Aorta (tissue), 5 donors: ENCODE results near the gene TCF7L1. TPM values are rescaled to one million over a fixed set of nuclear protein-coding genes. Genes with fewer than 3 reads are reported as not detected.

Source experiments
- ATAC-seq: fragments of 200-7000 bp; cut with Tn5 transposase; one replicate; pipeline ENCODE4 v1.9.1; 2022; ENCODE audit warnings: moderate library complexity; ENCODE audit not compliant: low FRiP score
- DNase-seq, 2 donors: peaks; one replicate each; pipeline ENCODE4 v3.0.0-alpha.2; 2020
- H3K27ac ChIP-seq, 2 donors: one replicate each; pipeline ENCODE4 v1.5.1; 2013; ENCODE audit warnings: low read length in 2 of 2, mild to moderate bottlenecking in 2 of 2, moderate library complexity in 2 of 2, control low read depth in 1 of 2, inconsistent platforms in 1 of 2, low read depth in 1 of 2
- H3K27me3 ChIP-seq, 2 donors: one replicate each; pipeline ENCODE4 v1.6.1; 2013; ENCODE audit warnings: control low read depth in 1 of 2, low read length in 1 of 2, mild to moderate bottlenecking in 1 of 2, moderate library complexity in 1 of 2; ENCODE audit not compliant: insufficient read depth in 2 of 2, control insufficient read depth in 1 of 2
- H3K36me3 ChIP-seq, 2 donors: one replicate each; pipeline ENCODE4 v1.6.1; 2013; ENCODE audit warnings: control low read depth in 1 of 2, low read length in 1 of 2, mild to moderate bottlenecking in 1 of 2; ENCODE audit not compliant: insufficient read depth in 2 of 2, control insufficient read depth in 1 of 2
- H3K4me1 ChIP-seq, 2 donors: one replicate each; pipeline ENCODE4 v1.6.1; 2013; ENCODE audit warnings: low read length in 2 of 2, control low read depth in 1 of 2, mild to moderate bottlenecking in 1 of 2, moderate library complexity in 1 of 2; ENCODE audit not compliant: insufficient read depth in 2 of 2, control insufficient read depth in 1 of 2
- H3K4me3 ChIP-seq, 2 donors: one replicate each; pipeline ENCODE4 v1.5.1; 2013; ENCODE audit warnings: low read length in 2 of 2, control low read depth in 1 of 2, mild to moderate bottlenecking in 1 of 2
- H3K9me3 ChIP-seq: one replicate; pipeline ENCODE4 v1.6.1; 2013; ENCODE audit warnings: mild to moderate bottlenecking, low read length; ENCODE audit not compliant: control insufficient read depth
- WGBS, 2 donors: extraction: QIAGEN DNeasy Blood & Tissue Kit; methylation state at CpG; one replicate each; pipeline ENCODE4 v1.1.7; 2013; 5-methylcytosine and 5-hydroxymethylcytosine counted together
- intact Hi-C, 2 donors: fragments of 100-400 bp; cut with DNase I; formaldehyde crosslinking; loops; one replicate each; pipeline versions ENCODE4 v1.14.2 to v1.15.0; 2022
- polyA plus RNA-seq, 2 donors: library from polyadenylated mRNA; stranded (reverse); fragments of 200-250 nt; gene quantifications; one replicate each; pipeline ENCODE4 v1.2.3, GENCODE V29; 2013
- total RNA-seq, 2 donors: library from RNA; stranded (reverse); fragmentation: NEBNext Ultra II Directional; extraction: Animal tissue kit (Norgen Biotek cat#: 25700); gene quantifications; one replicate each; pipeline ENCODE4 v1.2.1, GENCODE V29; 2021
- donor health status: healthy with polysubstance abuse.
- donor health status: Bipolar disorder and iron deficiency.
- donor health status: DM: no; HTN: no; CAD: no.
- donor health status: DM: no; HTN: no; CAD: no.
- donor health status: DM: yes; HTN: yes; CAD: no.

The TCF7L1 gene
- total and polyA plus RNA-seq, 4 donors = 14.1 to 39.5 (median 31.8) TPM

DNA sequence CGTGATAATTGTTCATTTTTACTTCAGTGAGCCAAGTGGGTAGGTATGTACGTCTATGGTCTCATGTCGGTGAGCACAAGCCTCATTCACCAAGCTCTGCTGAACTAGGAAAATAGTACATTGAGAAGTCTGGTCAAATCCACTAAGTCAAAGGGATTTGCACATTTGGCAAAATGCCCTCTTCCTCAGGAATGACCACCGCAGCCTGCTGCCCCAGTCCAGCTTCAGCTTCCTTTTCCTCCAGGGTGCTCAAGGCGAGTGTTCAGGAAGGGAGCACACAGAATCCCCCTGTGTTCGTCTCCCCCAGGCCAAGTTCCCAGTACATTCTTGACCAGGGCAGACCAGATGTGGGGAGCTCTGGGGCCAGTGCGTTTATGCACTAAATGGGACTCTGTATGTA is 23.0 kb downstream of the TCF7L1 start:
- no peak for DNase-seq
- no peaks in the 10 kb centered on the region for H3K36me3 ChIP-seq
- H3K4me1 ChIP-seq = peaks cover 0 to 5% of the 10 kb centered on the region in 2 donors
- ATAC-seq = no peak
- no peak overlapping the region for H3K27ac ChIP-seq
- 44 to 47% methylated on average over 7 of the region's 7 CpGs for WGBS, 2 donors
- no peaks in the 10 kb centered on the region for H3K27me3 ChIP-seq
- no peaks in the 10 kb centered on the region for H3K9me3 ChIP-seq
- intact Hi-C loops = no loop called here
- H3K4me3 ChIP-seq = no peak overlapping the region

DNA sequence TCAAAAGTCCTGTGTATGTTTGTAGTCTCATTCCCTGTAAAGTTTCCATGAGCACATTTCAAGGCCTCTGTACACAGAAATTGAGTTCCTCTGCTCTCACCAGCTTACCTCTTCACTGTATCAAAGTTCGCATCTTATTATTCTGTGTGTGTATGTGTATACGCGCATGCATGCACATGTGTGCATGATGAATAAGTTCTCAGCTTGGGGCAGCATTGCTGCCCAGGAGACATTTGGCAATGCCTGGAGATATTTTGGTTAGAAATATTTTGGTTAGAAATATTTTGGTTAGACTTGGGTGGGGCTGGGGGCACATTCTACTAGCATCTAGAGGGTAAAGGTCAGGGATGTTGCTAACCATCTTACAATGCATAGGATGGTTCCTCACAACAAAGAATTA is 23.4 kb downstream of the TCF7L1 start:
- ATAC-seq (no peak), DNase-seq (no peak)
- Histone ChIP-seq H3K9me3 (no peaks in the 10 kb centered on the region), H3K4me3 (no peak overlapping the region), H3K36me3 (no peaks in the 10 kb centered on the region), H3K27me3 (no peaks in the 10 kb centered on the region), H3K4me1 (peaks cover 0 to 5% of the 10 kb centered on the region in 2 donors), H3K27ac (no peak overlapping the region)
- intact Hi-C loops = no loop called here
- WGBS, 2 donors = 87 to 88% methylated on average over 3 of the region's 3 CpGs

DNA sequence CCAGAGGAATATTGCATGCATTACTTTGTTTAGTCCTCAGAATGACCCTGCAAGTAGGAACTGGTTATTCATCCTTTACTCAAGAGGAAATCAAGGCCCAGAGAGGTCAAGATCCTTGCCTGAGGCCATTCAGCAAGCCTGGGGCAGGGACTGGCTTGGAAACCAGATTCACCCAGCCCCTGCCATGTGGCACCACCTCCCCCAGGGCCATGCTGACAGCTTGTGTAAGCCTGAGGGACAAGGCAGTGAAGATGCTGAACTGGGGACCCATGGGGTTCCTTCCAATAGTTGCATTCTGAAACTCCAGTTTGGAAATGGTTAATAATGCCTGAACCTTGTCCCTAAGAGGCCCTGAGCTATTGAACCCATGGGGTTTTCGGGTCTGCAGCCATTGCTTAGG is 24.2 kb downstream of the TCF7L1 start:
- no peaks in the 10 kb centered on the region for H3K27me3 ChIP-seq
- ATAC-seq (no peak), DNase-seq (no peak)
- H3K4me1 ChIP-seq = peaks cover 0 to 5% of the 10 kb centered on the region in 2 donors
- H3K27ac ChIP-seq = no peak overlapping the region
- H3K36me3 ChIP-seq = no peaks in the 10 kb centered on the region
- H3K4me3 ChIP-seq = no peak overlapping the region
- no peaks in the 10 kb centered on the region for H3K9me3 ChIP-seq
- intact Hi-C loops = no loop called here
- WGBS, 2 donors = 94 to 100% methylated on average over 1 of the region's 1 CpG

DNA sequence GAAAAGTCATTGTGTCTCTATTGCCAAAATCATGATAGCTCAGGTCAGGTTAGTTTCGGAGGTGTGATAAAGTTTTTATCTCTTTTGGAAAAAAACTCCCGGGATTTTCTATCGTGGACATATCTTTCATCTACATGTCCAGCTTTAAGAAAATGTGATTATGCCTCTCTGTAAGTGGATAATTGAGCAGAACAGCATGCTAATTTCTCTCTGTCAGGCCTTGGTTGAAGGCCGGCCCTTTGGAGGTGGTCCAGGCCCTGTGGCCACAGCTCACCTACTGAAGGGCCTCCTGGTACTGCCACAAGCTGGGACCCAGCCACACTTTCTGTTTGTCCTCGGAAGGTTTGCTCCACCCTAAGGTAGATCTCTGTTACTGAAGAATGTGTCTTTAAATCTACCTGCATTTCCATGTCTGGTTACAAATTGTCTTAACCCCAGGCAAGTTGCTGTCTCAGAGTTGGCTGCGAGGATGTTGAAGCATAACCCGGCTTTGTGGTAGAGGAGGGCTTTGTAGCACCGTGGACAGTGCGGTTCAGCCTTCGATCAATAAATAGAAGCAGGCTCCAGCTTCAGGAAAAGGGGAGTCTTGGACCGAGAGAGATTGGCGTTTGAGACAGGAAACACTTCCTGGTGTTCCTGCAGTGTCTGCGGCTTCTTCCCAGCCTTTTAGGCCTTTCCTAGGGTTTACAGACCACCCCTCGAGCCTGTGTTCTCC is 25.5 kb downstream of the TCF7L1 start:
- H3K27me3 ChIP-seq = no peaks in the 10 kb centered on the region
- no peaks in the 10 kb centered on the region for H3K9me3 ChIP-seq
- H3K27ac ChIP-seq = no peak overlapping the region
- ATAC-seq (no peak), DNase-seq (no peak)
- no peak overlapping the region for H3K4me3 ChIP-seq
- intact Hi-C loops = no loop called here
- no peaks in the 10 kb centered on the region for H3K36me3 ChIP-seq
- WGBS, 2 donors = 74 to 80% methylated on average over 14 of the region's 14 CpGs
- H3K4me1 ChIP-seq = peaks cover 2 to 3% of the 10 kb centered on the region in 2 donors

DNA sequence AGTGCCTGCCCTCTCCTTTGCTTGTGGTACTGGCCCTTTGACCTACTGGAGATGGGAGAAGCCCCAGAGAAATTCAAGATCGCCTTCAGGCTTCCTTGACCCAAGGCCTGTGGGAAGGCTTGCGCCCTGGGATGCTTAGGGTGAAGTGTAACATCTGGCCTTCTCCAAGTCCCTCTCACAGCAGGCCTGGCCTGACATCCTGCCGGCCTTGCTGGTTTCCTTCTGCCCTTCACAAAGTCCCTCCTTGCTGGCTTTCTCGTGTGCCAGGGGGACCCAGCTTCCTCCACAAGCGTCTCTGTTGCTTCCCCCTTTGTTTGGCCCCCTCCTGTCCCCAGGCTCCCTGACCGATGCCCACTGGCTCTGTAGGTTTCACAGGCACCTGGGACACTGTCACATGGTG is 26.4 kb downstream of the TCF7L1 start:
- intact Hi-C loops = no loop called here
- 79 to 84% methylated on average over 6 of the region's 6 CpGs for WGBS, 2 donors
- no peak for DNase-seq
- H3K4me3 ChIP-seq = no peak overlapping the region
- no peak for ATAC-seq
- H3K36me3 ChIP-seq = no peaks in the 10 kb centered on the region
- no peaks in the 10 kb centered on the region for H3K9me3 ChIP-seq
- no peak overlapping the region for H3K27ac ChIP-seq
- no peaks in the 10 kb centered on the region for H3K27me3 ChIP-seq
- peaks cover 0 to 3% of the 10 kb centered on the region in 2 donors for H3K4me1 ChIP-seq

DNA sequence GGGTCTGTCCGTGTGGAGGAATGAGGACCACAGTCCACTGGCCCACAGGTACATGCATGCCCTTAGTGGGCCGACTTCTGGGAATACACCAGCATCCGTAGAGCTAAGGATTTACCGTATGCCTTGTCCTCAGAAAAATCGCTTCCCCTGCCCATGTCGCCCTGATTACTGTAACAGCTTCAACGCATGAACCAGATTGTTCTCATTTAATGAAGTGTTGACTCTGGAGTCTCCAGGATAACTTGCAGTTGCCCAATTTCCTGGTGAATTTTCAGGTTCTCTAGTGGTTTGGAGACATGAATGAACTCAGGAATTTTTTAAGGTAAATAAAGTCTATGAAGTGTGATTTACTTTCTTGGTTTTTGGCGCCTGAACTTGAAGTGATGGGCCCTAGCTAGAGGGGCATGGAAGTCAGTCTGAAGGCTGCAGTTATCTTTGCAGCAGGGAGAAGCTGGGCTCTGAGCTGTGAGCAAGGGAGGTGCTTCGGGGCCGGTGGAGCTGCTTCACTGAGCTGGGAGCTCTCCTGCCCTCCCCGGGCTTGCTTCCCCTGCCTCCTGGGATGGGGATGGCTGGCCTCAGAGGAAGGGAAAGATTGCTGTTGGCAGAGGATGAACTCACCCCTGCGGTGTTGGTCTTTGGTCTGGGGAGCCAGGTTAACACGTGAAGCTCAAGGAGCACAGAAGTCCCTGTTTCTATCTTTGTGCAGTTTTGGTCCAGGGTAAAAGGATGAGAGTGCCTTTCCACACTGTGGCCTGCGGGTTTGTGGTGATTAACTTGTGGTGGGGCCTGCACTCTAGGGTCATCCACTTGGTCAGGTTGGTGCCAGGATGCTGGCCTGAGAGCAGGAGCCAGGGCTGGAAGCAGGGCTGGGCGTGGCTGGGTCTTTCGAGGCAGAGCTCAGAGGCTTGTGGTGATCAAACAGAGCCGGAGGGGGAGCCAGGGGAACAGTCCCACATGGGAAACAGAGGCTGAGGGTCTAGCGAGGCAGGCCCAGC is 28.1 kb downstream of the TCF7L1 start:
- ATAC-seq = no peak
- no peaks in the 10 kb centered on the region for H3K27me3 ChIP-seq
- intact Hi-C loops = no loop called here
- H3K4me3 ChIP-seq = no peak overlapping the region
- 64 to 66% methylated on average over 18 of the region's 18 CpGs for WGBS, 2 donors
- no peaks in the 10 kb centered on the region for H3K9me3 ChIP-seq
- peaks cover 0 to 3% of the 10 kb centered on the region in 2 donors for H3K4me1 ChIP-seq
- H3K36me3 ChIP-seq = no peaks in the 10 kb centered on the region
- H3K27ac ChIP-seq = no peak overlapping the region
- DNase-seq = peak in 1 of 2 donors; percentile 53

DNA sequence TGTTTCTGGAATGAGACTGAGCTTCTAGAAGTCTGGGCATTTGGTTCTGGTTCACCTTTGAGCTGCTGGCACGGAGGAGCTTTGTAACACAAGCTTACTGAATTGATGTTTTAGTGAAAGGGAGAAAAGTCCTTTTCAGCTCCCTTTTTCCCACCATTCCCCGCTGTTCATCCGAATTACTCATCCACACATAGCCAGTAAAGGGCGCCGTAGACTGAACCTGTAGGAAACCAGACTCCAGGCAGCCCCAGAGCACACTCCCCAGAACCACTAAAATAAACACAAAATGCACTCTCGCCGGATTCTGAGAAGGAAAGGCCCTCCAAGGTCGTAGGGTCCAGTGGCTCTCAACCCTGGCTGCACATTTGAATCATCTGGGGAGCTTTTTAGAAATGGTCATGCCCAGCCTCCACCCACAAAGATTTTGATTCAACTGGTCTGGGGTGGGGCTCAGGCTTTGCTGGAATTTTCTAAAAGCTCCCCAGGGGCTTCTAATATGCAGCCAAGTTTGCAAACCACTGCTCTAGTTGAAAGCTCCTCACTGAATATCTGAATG is 29.6 kb downstream of the TCF7L1 start:
- Histone ChIP-seq H3K4me1 (peaks cover 0 to 3% of the 10 kb centered on the region in 2 donors), H3K9me3 (no peaks in the 10 kb centered on the region), H3K36me3 (no peaks in the 10 kb centered on the region), H3K4me3 (no peak overlapping the region), H3K27me3 (no peaks in the 10 kb centered on the region), H3K27ac (no peak overlapping the region)
- peak; percentile 50 for ATAC-seq
- intact Hi-C loops = no loop called here
- WGBS, 2 donors = 19 to 25% methylated on average over 8 of the region's 8 CpGs
- no peak for DNase-seq

DNA sequence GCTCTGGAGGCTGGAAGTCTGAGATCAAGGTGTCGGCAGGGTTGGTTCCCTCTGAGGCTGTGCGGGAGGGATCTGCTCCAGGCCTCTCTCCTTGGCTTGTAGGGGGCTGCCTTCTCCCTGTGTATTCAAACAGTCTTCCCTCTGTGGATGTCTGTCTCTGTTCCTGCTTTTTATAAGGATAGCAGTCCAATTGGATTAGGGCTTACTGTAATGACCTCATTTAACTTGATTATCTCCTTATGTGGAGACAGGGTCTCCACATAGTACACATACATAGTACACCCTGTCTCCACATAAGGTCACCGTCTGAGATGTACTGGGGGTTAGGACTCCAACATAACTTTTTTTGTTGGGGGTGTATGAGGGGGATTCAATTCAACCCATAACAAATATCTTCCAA is 30.5 kb downstream of the TCF7L1 start:
- Histone ChIP-seq H3K9me3 (no peaks in the 10 kb centered on the region), H3K27ac (no peak overlapping the region), H3K36me3 (no peaks in the 10 kb centered on the region), H3K4me3 (no peak overlapping the region), H3K4me1 (peaks cover 0 to 3% of the 10 kb centered on the region in 2 donors), H3K27me3 (no peaks in the 10 kb centered on the region)
- intact Hi-C loops = no loop called here
- WGBS, 2 donors = 91 to 95% methylated on average over 3 of the region's 3 CpGs
- DNase-seq (no peak), ATAC-seq (no peak)
